Right lobe of liver (tissue), 6 donors: ENCODE data around the gene ARFGAP1. TPM values are rescaled to one million over a fixed set of nuclear protein-coding genes. Genes with fewer than 3 reads are reported as not detected.

Experiments
- ATAC-seq, 4 donors: fragments of 200-7000 bp; cut with Tn5 transposase; one replicate each; pipeline ENCODE4 v1.9.1; 2020; ENCODE audit warnings: mild to moderate bottlenecking in 4 of 4, moderate library complexity in 4 of 4
- DNase-seq, 3 donors: peaks; one replicate each; pipeline ENCODE4 v3.0.0-alpha.2; 2020
- H3K27ac ChIP-seq, 3 donors: fragments of 200-600 bp; one replicate each; pipeline ENCODE4 v1.8.0; 2022
- H3K27me3 ChIP-seq, 2 donors: fragments of 200-600 bp; one replicate each; pipeline ENCODE4 v1.8.0; 2022
- H3K36me3 ChIP-seq, 4 donors: fragments of 200-600 bp; sonication (generic) in 1 of 4; one replicate each; pipeline versions ENCODE4 v1.5.1 to v1.8.0; 2017 to 2022; ENCODE audit warnings: control low read depth in 1 of 4
- H3K4me1 ChIP-seq, 4 donors: fragments of 200-600 bp; sonication (generic) in 1 of 4; one replicate each; pipeline versions ENCODE4 v1.5.1 to v1.8.0; 2017 to 2022; ENCODE audit warnings: control low read depth in 1 of 4
- H3K4me3 ChIP-seq, 3 donors: fragments of 200-600 bp; one replicate each; pipeline ENCODE4 v1.8.0; 2022
- H3K9me3 ChIP-seq, 4 donors: fragments of 200-600 bp; sonication (generic) in 1 of 4; one replicate each; pipeline versions ENCODE4 v1.5.1 to v1.8.0; 2017 to 2022; ENCODE audit warnings: control low read depth in 1 of 4
- CTCF ChIP-seq, 4 donors: fragments of 200-600 bp in 3 of 4; fragments of 450-650 bp in 1 of 4; IDR thresholded peaks; one replicate each; pipeline versions ENCODE4 v1.5.1 to v1.8.0; 2016 to 2022; ENCODE audit warnings: antibody characterized with exemption in 4 of 4, mild to moderate bottlenecking in 2 of 4
- POLR2A ChIP-seq: fragments of 450-650 bp; IDR thresholded peaks from one replicate; pipeline ENCODE4 v1.6.1; 2017; ENCODE audit warnings: antibody characterized with exemption, mild to moderate bottlenecking
- WGBS: methylation state at CpG from one replicate; pipeline ENCODE4 v1.1.6; 2018; ENCODE audit warnings: low coverage, low lambda C conversion rate; ENCODE audit not compliant: insufficient coverage; ENCODE audit errors: missing lambda C conversion rate; 5-methylcytosine and 5-hydroxymethylcytosine counted together
- intact Hi-C, 2 donors: fragments of 100-400 bp; cut with DNase I; formaldehyde crosslinking; loops; one replicate each; pipeline versions ENCODE4 v1.11.2 to v1.14.1; 2022
- total RNA-seq, 6 experiments: library from RNA; depleted of rRNA in 2 of 6; stranded (reverse); fragments of >200 nt in 2 of 6; fragmentation: NEBNext Ultra II Directional in 3 of 6; extraction: Animal tissue kit (Norgen Biotek cat#: 25700) in 3 of 6; gene quantifications; one replicate each; pipeline versions ENCODE4 v1.1.0 to v1.2.4, GENCODE V29; 2016 to 2023
- donor health status: DM: no; HTN: yes; CAD: no.
- donor health status: DM: no; HTN: no; CAD: no.
- donor health status: DM: no; HTN: no; CAD: no.
- donor health status: DM: no; HTN: yes; CAD: no.
- donor health status: DM: no; HTN: yes; CAD: no.

Gene ARFGAP1
- total RNA-seq, 6 experiments from 2014 or later, result 17.4 to 42.8 (median 29.5) TPM

DNA sequence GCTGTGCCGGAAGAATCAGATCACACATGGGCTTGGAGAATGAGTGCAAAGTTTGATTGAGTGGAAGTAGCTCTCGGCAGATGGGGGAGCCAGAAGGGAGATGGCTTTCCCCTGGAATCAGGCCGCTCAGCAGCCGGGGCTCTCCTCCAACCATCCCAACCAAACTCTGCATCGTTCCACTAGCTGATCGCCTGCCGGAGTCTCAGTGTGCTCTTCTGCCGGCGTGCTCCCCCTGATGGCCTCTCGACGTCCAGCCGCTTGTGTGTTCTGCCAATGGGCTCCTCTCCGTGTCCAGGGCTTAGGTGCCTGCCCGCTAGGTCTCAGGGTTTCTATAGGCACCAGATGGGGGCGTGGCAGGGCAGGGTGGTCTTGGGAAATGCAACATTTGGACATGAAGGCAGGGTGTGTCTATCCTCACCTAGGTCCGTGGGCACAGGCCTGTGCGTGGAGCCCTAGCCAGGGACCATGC lies 41.8 kb upstream of the ARFGAP1 start:
- Histone ChIP-seq H3K9me3 (no peaks in the 10 kb centered on the region), H3K27ac (no peak overlapping the region), H3K4me3 (no peak overlapping the region), H3K27me3 (no peaks in the 10 kb centered on the region), H3K36me3 (no peaks in the 10 kb centered on the region), H3K4me1 (no peaks in the 10 kb centered on the region)
- 0% methylated on average over 1 of the region's 17 CpGs for WGBS
- intact Hi-C loops, result no loop called here
- TF ChIP-seq CTCF (IDR thresholded peaks at IDR 0.05), result peak; percentile 38 to 58 (median 54)
- no peak for TF ChIP-seq POLR2A
- ATAC-seq (peak; percentile 81 to 90 (median 86)), DNase-seq (peak in 2 of 3 donors; percentile 62 to 70)

DNA sequence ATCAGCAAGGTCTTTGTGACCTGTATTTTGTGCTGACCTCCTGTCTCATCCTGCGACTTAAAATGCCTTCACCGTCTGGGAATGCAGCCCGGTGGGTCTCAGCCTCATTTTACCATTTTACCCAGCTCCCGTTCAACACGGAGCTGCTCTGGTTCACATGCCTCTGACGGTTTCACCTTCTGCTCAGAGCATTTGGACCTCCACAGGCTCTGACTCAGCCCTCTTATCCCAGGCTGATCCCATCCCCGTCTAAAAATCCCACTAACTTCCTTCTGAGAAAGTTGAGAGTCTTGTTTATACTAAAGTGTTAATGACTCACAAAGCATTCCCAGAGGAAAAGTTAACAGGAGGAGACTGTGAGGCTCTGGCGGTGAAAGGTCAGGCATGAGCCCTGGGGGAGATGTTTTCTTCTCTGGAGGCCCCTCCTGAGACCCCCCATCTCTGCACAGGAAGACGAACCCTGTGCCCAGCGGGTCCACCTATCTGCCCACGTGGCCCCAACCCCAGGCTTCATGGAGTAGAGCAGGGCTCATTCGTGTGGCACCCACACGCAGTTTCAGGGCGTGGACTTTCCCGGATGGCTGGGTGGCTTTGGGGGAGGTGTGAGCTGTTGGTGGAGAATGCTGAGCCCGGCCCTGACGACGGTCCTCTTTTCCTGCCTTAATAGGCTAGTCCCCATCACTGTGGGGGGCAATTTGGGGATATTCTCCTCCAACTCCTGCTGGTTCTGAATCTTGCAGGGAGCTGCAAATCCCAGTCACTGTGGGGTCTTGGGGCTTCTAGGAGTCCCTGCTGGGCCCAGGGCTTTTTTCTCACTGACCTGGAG lies 40.2 kb upstream of the ARFGAP1 start:
- intact Hi-C loops, result no loop called here
- DNase-seq, result no peak
- Histone ChIP-seq H3K4me3 (no peak overlapping the region), H3K27ac (no peak overlapping the region), H3K27me3 (no peaks in the 10 kb centered on the region), H3K36me3 (no peaks in the 10 kb centered on the region), H3K4me1 (no peaks in the 10 kb centered on the region), H3K9me3 (no peaks in the 10 kb centered on the region)
- no peak for ATAC-seq
- WGBS, result 19% methylated on average over 9 of the region's 18 CpGs
- TF ChIP-seq CTCF (IDR thresholded peaks at IDR 0.05), result no peak
- TF ChIP-seq POLR2A, result no peak

DNA sequence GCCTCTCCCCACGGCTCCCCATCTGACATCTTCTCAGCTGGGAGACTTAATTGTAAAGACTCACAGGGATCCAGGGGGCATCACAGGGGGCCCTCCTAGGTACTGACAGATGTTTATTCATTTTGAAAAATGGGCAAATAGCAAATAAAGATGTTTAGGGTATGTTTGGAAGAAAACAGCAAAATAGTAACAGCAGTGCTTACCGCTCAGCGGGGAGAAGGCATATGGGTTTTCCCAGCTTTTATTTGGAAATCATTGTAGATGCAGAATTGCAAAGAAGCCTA lies 39.6 kb upstream of the ARFGAP1 start:
- no peak for ATAC-seq
- no peaks in the 10 kb centered on the region for H3K36me3 ChIP-seq
- TF ChIP-seq CTCF (IDR thresholded peaks at IDR 0.05), result no peak
- TF ChIP-seq POLR2A, result no peak
- H3K27ac ChIP-seq, result no peak overlapping the region
- H3K9me3 ChIP-seq, result no peaks in the 10 kb centered on the region
- no peak for DNase-seq
- 67% methylated on average over 3 of the region's 3 CpGs for WGBS
- intact Hi-C loops, result no loop called here
- no peaks in the 10 kb centered on the region for H3K4me1 ChIP-seq
- H3K4me3 ChIP-seq, result no peak overlapping the region
- H3K27me3 ChIP-seq, result no peaks in the 10 kb centered on the region

DNA sequence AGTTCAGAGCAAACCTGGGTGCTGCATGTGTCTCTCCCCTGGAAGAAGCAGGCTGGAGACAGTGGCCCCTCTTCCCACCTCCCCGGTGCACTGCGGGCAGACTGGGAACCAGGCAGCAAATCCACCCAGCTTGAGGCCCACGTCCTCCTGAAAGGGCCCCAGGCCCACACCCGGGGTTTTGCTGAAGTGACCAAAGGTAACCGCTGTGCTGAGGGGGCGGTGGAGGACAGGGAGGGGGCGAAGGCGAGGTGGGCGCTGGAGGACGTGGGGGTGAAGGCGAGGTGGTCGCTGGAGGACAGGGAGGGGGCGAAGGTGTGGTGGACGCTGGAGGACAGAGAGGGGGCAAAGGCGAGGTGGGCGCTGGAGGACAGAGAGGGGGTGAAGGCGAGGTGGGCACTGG lies 38.7 kb upstream of the ARFGAP1 start:
- ATAC-seq (no peak), DNase-seq (no peak)
- Histone ChIP-seq H3K36me3 (no peaks in the 10 kb centered on the region), H3K4me1 (no peaks in the 10 kb centered on the region), H3K27me3 (no peaks in the 10 kb centered on the region), H3K9me3 (no peaks in the 10 kb centered on the region), H3K27ac (no peak overlapping the region), H3K4me3 (no peak overlapping the region)
- 68% methylated on average over 16 of the region's 17 CpGs for WGBS
- intact Hi-C loops, result no loop called here
- no peak for TF ChIP-seq CTCF (IDR thresholded peaks at IDR 0.05)
- no peak for TF ChIP-seq POLR2A
